ENCODE data around the gene METRN.

Gene METRN

GRCh38 chr16:693364-693763 is 21.6 kb upstream of the METRN start:
- no peak for DNase-seq

GRCh38 chr16:693766-694165 is 21.2 kb upstream of the METRN start:
- no peak for DNase-seq

- DNase-seq, result no peak
Measured at GRCh38 chr16:694187-694862, 20.6 kb upstream of the METRN start.

GRCh38 chr16:694863-695354 is 20.0 kb upstream of the METRN start:
- no peak for DNase-seq

- peak; percentile 74 for DNase-seq
Measured at GRCh38 chr16:695355-696089, 19.4 kb upstream of the METRN start.

GRCh38 chr16:698911-699671 is 15.8 kb upstream of the METRN start:
- DNase-seq, result no peak

GRCh38 chr16:700684-701584 is 14.0 kb upstream of the METRN start:
- no peak for DNase-seq

- no peak for DNase-seq
Measured at GRCh38 chr16:702341-702740, 12.6 kb upstream of the METRN start.

- no peak for DNase-seq
Measured at GRCh38 chr16:703406-703805, 11.5 kb upstream of the METRN start.

- DNase-seq, result no peak
Measured at GRCh38 chr16:704047-704446, 10.9 kb upstream of the METRN start.

GRCh38 chr16:704552-705380 is 10.2 kb upstream of the METRN start:
- DNase-seq, result no peak

- DNase-seq, result no peak
Measured at GRCh38 chr16:705431-706188, 9.3 kb upstream of the METRN start, which contains the start of gene FBXL16. Gene FBXL16, minus strand, starts transcription at chr16:705801. Its CDS starts 8,396 bp downstream, at chr16:697405.

GRCh38 chr16:706189-707061 is 8.5 kb upstream of the METRN start:
- no peak for DNase-seq

GRCh38 chr16:707062-707538 is 7.8 kb upstream of the METRN start:
- no peak for DNase-seq

- DNase-seq, result no peak
Measured at GRCh38 chr16:708019-708418, 6.9 kb upstream of the METRN start.

- DNase-seq, result no peak
Measured at GRCh38 chr16:708959-709358, 6.0 kb upstream of the METRN start.

- DNase-seq, result no peak
Measured at GRCh38 chr16:709566-710499, 5.1 kb upstream of the METRN start.

- DNase-seq, result no peak
Measured at GRCh38 chr16:710500-711075, 4.3 kb upstream of the METRN start.

Data from stimulated activated CD4-positive, alpha-beta T cell treated with anti-CD3 and anti-CD28 coated beads, Interleukin-1b, Interleukin-23, amount 100 ng/mL, for 48 hours (primary cell).